Fibroblast of the aortic adventitia (primary cell): ENCODE measurements around the gene TARS2. TPM values are rescaled to one million over a fixed set of nuclear protein-coding genes. Genes with fewer than 3 reads are reported as not detected.

Source experiments
- DNase-seq: peaks from one replicate; pipeline ENCODE4 v3.0.0-alpha.2; 2010; ENCODE audit warnings: low read depth
- H3K4me3 ChIP-seq: 2 replicates; pipeline ENCODE4 v1.5.1; 2011; ENCODE audit warnings: low read depth, mild to moderate bottlenecking, control low read depth, low read length, moderate library complexity
- small RNA-seq: library from RNA; depleted of rRNA; stranded (forward); fragments of <200 nt; gene quantifications from one replicate; pipeline ENCODE3, GENCODE V24; 2012
- total RNA-seq: library from RNA; depleted of rRNA; stranded (reverse); fragments of >200 nt; gene quantifications from 2 replicates; pipeline ENCODE4 v1.2.3, GENCODE V29; 2012; ENCODE audit warnings: low replicate concordance
- TF ChIP-seq, protein P1 (sequence below): IDR thresholded peaks from 2 replicates; pipeline ENCODE4 v1.5.1; 2011; ENCODE audit warnings: mild to moderate bottlenecking, low read length, control low read depth, inconsistent platforms; ENCODE audit not compliant: insufficient read depth

Gene TARS2
- total RNA-seq, 1 donor: 15.9 TPM

DNA sequence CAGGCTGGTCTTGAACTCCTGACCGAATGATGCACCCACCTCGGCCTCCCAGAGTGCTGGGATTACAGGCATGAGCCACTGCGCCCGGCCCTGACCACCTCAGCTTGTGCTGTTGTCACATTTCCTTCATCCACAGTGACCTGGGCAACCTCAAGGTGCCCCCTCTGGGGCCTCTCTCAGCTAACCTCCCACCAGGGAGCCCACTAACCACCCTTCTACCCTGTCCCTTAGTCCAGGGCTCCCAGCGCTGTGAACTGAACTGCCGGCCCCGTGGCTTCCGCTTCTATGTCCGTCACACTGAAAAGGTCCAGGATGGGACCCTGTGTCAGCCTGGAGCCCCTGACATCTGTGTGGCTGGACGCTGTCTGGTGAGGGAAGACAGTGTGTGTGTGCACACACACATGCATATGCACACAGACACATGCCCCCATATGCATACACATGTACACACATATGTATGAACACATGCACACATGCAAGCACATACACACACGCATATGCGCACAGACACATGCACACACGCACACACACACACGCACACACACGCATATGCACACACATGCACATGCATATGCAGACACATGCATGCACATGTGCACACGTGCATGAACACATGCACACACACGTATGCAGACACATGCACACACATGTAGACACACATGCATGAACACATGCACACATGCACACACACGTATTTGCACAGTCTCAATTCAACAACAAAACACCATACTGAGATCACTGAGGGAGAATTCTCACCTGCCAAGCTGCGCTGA, 68.2 kb downstream of the TARS2 start:
- H3K4me3 ChIP-seq: no peak overlapping the region
- TF ChIP-seq, protein P1, sequence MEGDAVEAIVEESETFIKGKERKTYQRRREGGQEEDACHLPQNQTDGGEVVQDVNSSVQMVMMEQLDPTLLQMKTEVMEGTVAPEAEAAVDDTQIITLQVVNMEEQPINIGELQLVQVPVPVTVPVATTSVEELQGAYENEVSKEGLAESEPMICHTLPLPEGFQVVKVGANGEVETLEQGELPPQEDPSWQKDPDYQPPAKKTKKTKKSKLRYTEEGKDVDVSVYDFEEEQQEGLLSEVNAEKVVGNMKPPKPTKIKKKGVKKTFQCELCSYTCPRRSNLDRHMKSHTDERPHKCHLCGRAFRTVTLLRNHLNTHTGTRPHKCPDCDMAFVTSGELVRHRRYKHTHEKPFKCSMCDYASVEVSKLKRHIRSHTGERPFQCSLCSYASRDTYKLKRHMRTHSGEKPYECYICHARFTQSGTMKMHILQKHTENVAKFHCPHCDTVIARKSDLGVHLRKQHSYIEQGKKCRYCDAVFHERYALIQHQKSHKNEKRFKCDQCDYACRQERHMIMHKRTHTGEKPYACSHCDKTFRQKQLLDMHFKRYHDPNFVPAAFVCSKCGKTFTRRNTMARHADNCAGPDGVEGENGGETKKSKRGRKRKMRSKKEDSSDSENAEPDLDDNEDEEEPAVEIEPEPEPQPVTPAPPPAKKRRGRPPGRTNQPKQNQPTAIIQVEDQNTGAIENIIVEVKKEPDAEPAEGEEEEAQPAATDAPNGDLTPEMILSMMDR: no peak
- no peak for DNase-seq

DNA sequence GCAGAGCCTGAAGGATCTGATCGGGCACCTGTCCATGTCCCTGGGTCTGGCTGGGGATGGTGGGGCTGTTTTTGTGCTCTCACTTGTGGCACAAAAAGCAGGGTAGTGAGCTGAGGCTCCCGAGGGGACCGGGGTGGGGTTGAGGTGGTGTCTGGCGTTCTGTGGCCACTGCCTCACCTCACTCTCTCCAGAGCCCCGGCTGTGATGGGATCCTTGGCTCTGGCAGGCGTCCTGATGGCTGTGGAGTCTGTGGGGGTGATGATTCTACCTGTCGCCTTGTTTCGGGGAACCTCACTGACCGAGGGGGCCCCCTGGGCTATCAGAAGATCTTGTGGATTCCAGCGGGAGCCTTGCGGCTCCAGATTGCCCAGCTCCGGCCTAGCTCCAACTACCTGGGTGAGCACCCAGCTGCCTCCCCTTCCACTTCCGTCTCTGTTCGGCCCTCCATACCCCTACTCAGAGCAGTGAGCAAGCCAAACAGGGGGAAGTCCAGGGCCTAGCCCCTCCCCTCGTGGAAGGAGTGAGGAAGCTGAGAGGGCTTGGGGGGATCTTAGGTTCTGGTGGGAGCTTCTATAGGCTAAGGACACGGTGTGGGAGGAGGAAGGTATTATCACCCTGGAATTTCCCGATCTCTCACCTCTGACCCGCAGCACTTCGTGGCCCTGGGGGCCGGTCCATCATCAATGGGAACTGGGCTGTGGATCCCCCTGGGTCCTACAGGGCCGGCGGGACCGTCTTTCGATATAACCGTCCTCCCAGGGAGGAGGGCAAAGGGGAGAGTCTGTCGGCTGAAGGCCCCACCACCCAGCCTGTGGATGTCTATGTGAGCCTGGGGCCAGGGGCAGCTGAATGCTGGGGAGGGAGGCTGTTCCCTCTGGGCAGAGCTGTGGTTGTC, 69.0 kb downstream of the TARS2 start:
- TF ChIP-seq, protein P1: no peak
- no peak for DNase-seq
- H3K4me3 ChIP-seq: no peak overlapping the region

GRCh38 chr1:150557065-150557600, 69.9 kb downstream of the TARS2 start:
- TF ChIP-seq, protein P1: no peak
- DNase-seq: no peak
- H3K4me3 ChIP-seq: no peak overlapping the region

Small RNA genes lying within 50 kb of the gene (small RNA-seq; reads per million reads assigned to genes)
- gene MIR4257: not detected

Other genes starting within 250 kb of the TARS2 start
- not detected in 2 replicates for gene CA14, start 229.6 kb upstream of the TARS2 start, total RNA-seq
- 83.5 and 110 TPM in 2 replicates for gene APH1A, start 218.4 kb upstream of the TARS2 start, total RNA-seq
- gene C1orf54, start 214.6 kb upstream of the TARS2 start, total RNA-seq: 33.3 and 76.5 TPM in 2 replicates
- 9.8 and 26.8 TPM in 2 replicates for gene CIART, start 204.9 kb upstream of the TARS2 start, total RNA-seq
- 15.8 and 40.2 TPM in 2 replicates for gene MRPS21, start 193.6 kb upstream of the TARS2 start, total RNA-seq
- 42.5 and 47.8 TPM in 2 replicates for gene PRPF3, start 165.9 kb upstream of the TARS2 start, total RNA-seq
- 12.2 and 19.3 TPM in 2 replicates for gene RPRD2, start 123.3 kb upstream of the TARS2 start, total RNA-seq
- gene ECM1, start 20.7 kb downstream of the TARS2 start, total RNA-seq: 8.0 and 45.2 TPM in 2 replicates
- gene FALEC, start 28.3 kb downstream of the TARS2 start, total RNA-seq: not detected in 2 replicates
- gene ADAMTSL4, start 62.0 kb downstream of the TARS2 start, total RNA-seq: 11.9 and 13.0 TPM in 2 replicates
- gene MCL1, start 92.2 kb downstream of the TARS2 start, total RNA-seq: 130 and 212 TPM in 2 replicates
- 82.1 and 156 TPM in 2 replicates for gene ENSA, start 142.2 kb downstream of the TARS2 start, total RNA-seq
- 12.8 and 30.1 TPM in 2 replicates for gene GOLPH3L, start 209.7 kb downstream of the TARS2 start, total RNA-seq
- gene HORMAD1, start 233.5 kb downstream of the TARS2 start, total RNA-seq: not detected in 2 replicates